Measurements from ENCODE around the gene KRTAP10-6.

DNA sequence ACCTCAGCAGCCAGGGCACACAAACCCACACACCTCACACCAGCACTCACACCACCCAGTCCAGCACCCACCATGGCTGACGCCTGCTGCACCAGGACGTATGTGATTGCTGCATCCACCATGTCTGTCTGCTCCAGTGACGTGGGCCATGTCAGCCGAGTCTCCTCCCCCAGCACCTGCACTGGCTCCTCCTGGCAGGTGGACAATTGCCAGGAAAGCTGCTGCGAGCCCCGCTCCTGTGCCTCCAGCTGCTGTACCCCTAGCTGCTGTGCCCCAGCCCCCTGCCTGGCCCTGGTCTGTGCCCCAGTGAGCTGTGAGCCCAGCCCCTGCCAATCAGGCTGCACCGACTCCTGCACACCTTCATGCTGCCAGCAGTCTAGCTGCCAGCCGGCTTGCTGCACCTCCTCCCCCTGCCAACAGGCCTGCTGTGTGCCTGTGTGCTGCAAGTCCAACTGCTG is 19.8 kb upstream of the KRTAP10-6 start, which contains the start of gene KRTAP10-8:
- TF ChIP-seq, protein P1, sequence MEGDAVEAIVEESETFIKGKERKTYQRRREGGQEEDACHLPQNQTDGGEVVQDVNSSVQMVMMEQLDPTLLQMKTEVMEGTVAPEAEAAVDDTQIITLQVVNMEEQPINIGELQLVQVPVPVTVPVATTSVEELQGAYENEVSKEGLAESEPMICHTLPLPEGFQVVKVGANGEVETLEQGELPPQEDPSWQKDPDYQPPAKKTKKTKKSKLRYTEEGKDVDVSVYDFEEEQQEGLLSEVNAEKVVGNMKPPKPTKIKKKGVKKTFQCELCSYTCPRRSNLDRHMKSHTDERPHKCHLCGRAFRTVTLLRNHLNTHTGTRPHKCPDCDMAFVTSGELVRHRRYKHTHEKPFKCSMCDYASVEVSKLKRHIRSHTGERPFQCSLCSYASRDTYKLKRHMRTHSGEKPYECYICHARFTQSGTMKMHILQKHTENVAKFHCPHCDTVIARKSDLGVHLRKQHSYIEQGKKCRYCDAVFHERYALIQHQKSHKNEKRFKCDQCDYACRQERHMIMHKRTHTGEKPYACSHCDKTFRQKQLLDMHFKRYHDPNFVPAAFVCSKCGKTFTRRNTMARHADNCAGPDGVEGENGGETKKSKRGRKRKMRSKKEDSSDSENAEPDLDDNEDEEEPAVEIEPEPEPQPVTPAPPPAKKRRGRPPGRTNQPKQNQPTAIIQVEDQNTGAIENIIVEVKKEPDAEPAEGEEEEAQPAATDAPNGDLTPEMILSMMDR (IDR thresholded peaks at IDR 0.05) = no peak
- no peak for TF ChIP-seq POLR2A (IDR thresholded peaks at IDR 0.05)
